ENCODE results near the gene RBM34. TPM values are rescaled to one million over a fixed set of nuclear protein-coding genes. Genes with fewer than 3 reads are reported as not detected.
A peak's percentile ranks its signal among the peaks of the same experiment; 100 is the strongest.

Gene RBM34
- total RNA-seq (2021) (101 and 106 TPM in 2 replicates), Bru-seq, nascent RNA (percentile 90 among the genes with signal in this experiment), BruChase-seq, experiment 1, labeled RNA remaining after a 2-hour chase (percentile 84 among the genes with signal in this experiment), BruChase-seq, experiment 2, labeled RNA remaining after a 6-hour chase (percentile 78 among the genes with signal in this experiment)
- long read RNA-seq, transcript RBM34-201 (11 exons, 2,054 nt): major isoform, 95 of 113 reads
- long read RNA-seq, partial matches to known transcripts: 4 of 113 reads
- long read RNA-seq, other reads (novel, unspliced or antisense): 13 of 113 reads

GRCh38 chr1:235160957-235161684 lies at the start of gene RBM34:
TSS of gene RBM34 (minus strand) at chr1:235161250. CDS start at chr1:235161226, 24 bp downstream.
- H3K27me3 ChIP-seq (ENCODE audit: insufficient read depth, low read depth): no peaks in the 10 kb centered on the region
- peak; percentile 80 to 95 for DNase-seq
- CTCF ChIA-PET: no interaction called here
- peak within 1 kb of the TSS; percentile 88 for H2AFZ ChIP-seq
- BruUV-seq (replicated peaks): no TSS peak
- peak within 1 kb of the TSS; percentile 82 for H3K4me2 ChIP-seq
- no peaks in the 10 kb centered on the region for H3K9me3 ChIP-seq (ENCODE audit: insufficient read depth, low read depth)
- H3K9me2 ChIP-seq (ENCODE audit: insufficient read depth): no peaks in the 10 kb centered on the region
- H4K20me1 ChIP-seq (ENCODE audit: insufficient read depth): no peaks in the 10 kb centered on the region; the same call in 1 of the 2 replicates
- intact Hi-C loops (cut with micrococcal nuclease; ENCODE audit: unreplicated experiment): loop anchor here (2.0 to 5.0 kb wide), 3 partner anchors 166 to 344 kb away; partner anchors contain the start of genes ARID4B, B3GALNT2 and GGPS1
- peaks cover 17% of the 10 kb centered on the region for H3K36me3 ChIP-seq (ENCODE audit: low read depth)
- H3K79me2 ChIP-seq (ENCODE audit: low read depth): peaks cover 39% of the 10 kb centered on the region
- H3K4me3 ChIP-seq: peak within 1 kb of the TSS; percentile 73
- peak within 1 kb of the TSS; percentile 85 for H3K27ac ChIP-seq
- peaks cover 21% of the 10 kb centered on the region for H3F3A ChIP-seq (ENCODE audit: insufficient read depth, low read depth)
- POLR2A ChIA-PET (ENCODE audit: unreplicated experiment): interaction anchor here (0.5 to 0.9 kb wide), 7 partner anchors 24 to 790 kb away, joined by 3 to 6 read pairs (median 3); no protein-coding TSS in a partner anchor
- H3K4me1 ChIP-seq (replicated peaks; ENCODE audit: insufficient read depth): peaks cover 16% of the 10 kb centered on the region
- no peak for TF ChIP-seq EZH2 (IDR thresholded peaks at IDR 0.05; ENCODE audit: low read depth)
- TF ChIP-seq CTCF (conservative IDR thresholded peaks at IDR 0.05): no peak

GRCh38 chr1:235207209-235207565 lies 46.1 kb upstream of the RBM34 start:
- Histone ChIP-seq H3K27ac (no peak overlapping the region), H3K4me1 (replicated peaks; ENCODE audit: insufficient read depth) (no peaks in the 10 kb centered on the region), H3K36me3 (ENCODE audit: low read depth) (peaks cover 9% of the 10 kb centered on the region; the same call in 1 of the 2 replicates), H3K27me3 (ENCODE audit: insufficient read depth, low read depth) (no peaks in the 10 kb centered on the region), H2AFZ (no peak overlapping the region), H3K4me2 (no peak overlapping the region), H3K9me3 (ENCODE audit: insufficient read depth, low read depth) (no peaks in the 10 kb centered on the region), H3K79me2 (ENCODE audit: low read depth) (no peaks in the 10 kb centered on the region), H3F3A (ENCODE audit: insufficient read depth, low read depth) (peaks cover 3% of the 10 kb centered on the region; the same call in 1 of the 2 replicates), H3K9me2 (ENCODE audit: insufficient read depth) (no peaks in the 10 kb centered on the region), H3K4me3 (no peak overlapping the region), H4K20me1 (ENCODE audit: insufficient read depth) (no peaks in the 10 kb centered on the region)
- no peak for TF ChIP-seq CTCF (conservative IDR thresholded peaks at IDR 0.05)
- no peak for TF ChIP-seq EZH2 (IDR thresholded peaks at IDR 0.05; ENCODE audit: low read depth)
- POLR2A ChIA-PET (ENCODE audit: unreplicated experiment): no interaction called here
- DNase-seq: no peak
- BruUV-seq (replicated peaks): no TSS peak
- CTCF ChIA-PET: no interaction called here
- intact Hi-C loops (cut with micrococcal nuclease; ENCODE audit: unreplicated experiment): no loop called here

GRCh38 chr1:235206533-235207208 lies 45.6 kb upstream of the RBM34 start:
- H3F3A ChIP-seq (ENCODE audit: insufficient read depth, low read depth): peaks cover 3% of the 10 kb centered on the region; the same call in 1 of the 2 replicates
- no peaks in the 10 kb centered on the region for H3K79me2 ChIP-seq (ENCODE audit: low read depth)
- H3K9me3 ChIP-seq (ENCODE audit: insufficient read depth, low read depth): no peaks in the 10 kb centered on the region
- H3K4me3 ChIP-seq: no peak overlapping the region
- H3K9me2 ChIP-seq (ENCODE audit: insufficient read depth): no peaks in the 10 kb centered on the region
- no peaks in the 10 kb centered on the region for H4K20me1 ChIP-seq (ENCODE audit: insufficient read depth)
- no peaks in the 10 kb centered on the region for H3K4me1 ChIP-seq (replicated peaks; ENCODE audit: insufficient read depth)
- H3K27ac ChIP-seq: no peak overlapping the region
- H3K36me3 ChIP-seq (ENCODE audit: low read depth): peaks cover 9% of the 10 kb centered on the region; the same call in 1 of the 2 replicates
- H3K4me2 ChIP-seq: no peak overlapping the region
- CTCF ChIA-PET: no interaction called here
- DNase-seq: no peak
- intact Hi-C loops (cut with micrococcal nuclease; ENCODE audit: unreplicated experiment): no loop called here
- TF ChIP-seq EZH2 (IDR thresholded peaks at IDR 0.05; ENCODE audit: low read depth): no peak
- no peak for TF ChIP-seq CTCF (conservative IDR thresholded peaks at IDR 0.05)
- POLR2A ChIA-PET (ENCODE audit: unreplicated experiment): no interaction called here
- H3K27me3 ChIP-seq (ENCODE audit: insufficient read depth, low read depth): no peaks in the 10 kb centered on the region
- H2AFZ ChIP-seq: no peak overlapping the region
- BruUV-seq (replicated peaks): no TSS peak

All from PC-9 (cell line).